Measurements from ENCODE around the gene SMPDL3B. TPM values are rescaled to one million over a fixed set of nuclear protein-coding genes. Genes with fewer than 3 reads are reported as not detected.

The SMPDL3B gene
- total and polyA plus RNA-seq, 2 of the 4 experiments (the other 2 are of a cell fraction), result not detected

DNA sequence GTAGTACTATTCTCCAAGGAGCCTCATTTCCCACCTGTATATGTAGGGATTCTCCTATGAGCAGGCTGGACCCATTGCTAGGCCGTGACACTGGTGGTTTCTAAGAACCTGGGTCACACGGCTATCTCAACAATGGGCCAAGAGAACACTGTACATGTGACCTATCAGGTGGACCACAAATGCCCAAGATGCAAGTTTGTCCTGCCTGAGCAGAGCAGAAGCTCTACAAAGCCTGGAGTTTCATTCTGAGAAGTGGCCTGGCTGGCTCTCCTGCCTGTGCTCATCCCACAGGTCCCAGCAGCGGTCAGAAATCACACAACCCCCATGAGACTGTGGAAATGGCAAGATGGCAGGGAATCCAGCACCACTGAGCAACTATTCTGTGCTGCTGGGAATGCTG, 45.3 kb upstream of the SMPDL3B start:
- no peak overlapping the region for H4K5ac ChIP-seq (ENCODE audit: low read depth, low read length)
- H4K91ac ChIP-seq (ENCODE audit: insufficient read depth, low read depth, low read length), result no peak overlapping the region
- no peak overlapping the region for H4K8ac ChIP-seq (ENCODE audit: low read depth in 2 of 2, low read length in 2 of 2)
- no peaks in the 10 kb centered on the region for H3K27me3 ChIP-seq (ENCODE audit: control insufficient read depth, insufficient read depth, low read length)
- no peak overlapping the region for H3K9ac ChIP-seq (ENCODE audit: low read depth, low read length)
- DNase-seq, result no peak
- BruUV-seq (replicated peaks), result no TSS peak
- CTCF ChIA-PET, result no interaction called here
- TF ChIP-seq SMC3 (IDR thresholded peaks at IDR 0.05; ENCODE audit: low read depth, low read length) (no peak), RCOR1 (IDR thresholded peaks at IDR 0.05; ENCODE audit: insufficient replicate concordance, low read length) (no peak), RAD21 (IDR thresholded peaks at IDR 0.05; ENCODE audit: low read length) (no peak), CEBPB (IDR thresholded peaks at IDR 0.05; ENCODE audit: low read depth, low read length) (no peak), NFE2L2 (IDR thresholded peaks at IDR 0.05; ENCODE audit: low read depth, low read length) (no peak), MAZ (IDR thresholded peaks at IDR 0.05; ENCODE audit: borderline replicate concordance, low read depth, low read length) (no peak), MXI1 (IDR thresholded peaks at IDR 0.05; ENCODE audit: borderline replicate concordance, low read depth, low read length) (no peak)
- TF ChIP-seq, protein P1, sequence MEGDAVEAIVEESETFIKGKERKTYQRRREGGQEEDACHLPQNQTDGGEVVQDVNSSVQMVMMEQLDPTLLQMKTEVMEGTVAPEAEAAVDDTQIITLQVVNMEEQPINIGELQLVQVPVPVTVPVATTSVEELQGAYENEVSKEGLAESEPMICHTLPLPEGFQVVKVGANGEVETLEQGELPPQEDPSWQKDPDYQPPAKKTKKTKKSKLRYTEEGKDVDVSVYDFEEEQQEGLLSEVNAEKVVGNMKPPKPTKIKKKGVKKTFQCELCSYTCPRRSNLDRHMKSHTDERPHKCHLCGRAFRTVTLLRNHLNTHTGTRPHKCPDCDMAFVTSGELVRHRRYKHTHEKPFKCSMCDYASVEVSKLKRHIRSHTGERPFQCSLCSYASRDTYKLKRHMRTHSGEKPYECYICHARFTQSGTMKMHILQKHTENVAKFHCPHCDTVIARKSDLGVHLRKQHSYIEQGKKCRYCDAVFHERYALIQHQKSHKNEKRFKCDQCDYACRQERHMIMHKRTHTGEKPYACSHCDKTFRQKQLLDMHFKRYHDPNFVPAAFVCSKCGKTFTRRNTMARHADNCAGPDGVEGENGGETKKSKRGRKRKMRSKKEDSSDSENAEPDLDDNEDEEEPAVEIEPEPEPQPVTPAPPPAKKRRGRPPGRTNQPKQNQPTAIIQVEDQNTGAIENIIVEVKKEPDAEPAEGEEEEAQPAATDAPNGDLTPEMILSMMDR (conservative IDR thresholded peaks at IDR 0.05; ENCODE audit: low read depth, low read length), result no peak
- no peak overlapping the region for H2AK5ac ChIP-seq (ENCODE audit: low read depth, low read length)
- ATAC-seq (ENCODE audit: low read depth), result no peak
- no peak overlapping the region for H2BK20ac ChIP-seq (ENCODE audit: low read depth, low read length)
- no peak overlapping the region for H2BK5ac ChIP-seq (ENCODE audit: low read depth, low read length, poor library complexity, severe bottlenecking)
- H2BK120ac ChIP-seq (ENCODE audit: low read depth, low read length), result no peak overlapping the region
- no peak overlapping the region for H3K23ac ChIP-seq (ENCODE audit: low read depth, low read length)
- no peaks in the 10 kb centered on the region for H3K9me3 ChIP-seq (ENCODE audit: control insufficient read depth, insufficient read depth, low read length)
- no peak overlapping the region for H2BK15ac ChIP-seq (ENCODE audit: low read depth, low read length)
- no peak overlapping the region for H3K4me2 ChIP-seq (ENCODE audit: low read depth, low read length)
- 92% methylated on average over 2 of the region's 3 CpGs; no CpG with 5 or more reads in 1 of the 2 experiments for WGBS, 2 experiments (ENCODE audit: extremely low coverage in 2 of 2, insufficient read length in 1 of 2)
- no peak overlapping the region for H3K27ac ChIP-seq (ENCODE audit: insufficient read depth, low read length)
- peaks cover 13% of the 10 kb centered on the region for H3K36me3 ChIP-seq (ENCODE audit: control insufficient read depth, insufficient read depth, low read length)
- H3K9me1 ChIP-seq (ENCODE audit: insufficient read depth, low read length), result no peaks in the 10 kb centered on the region
- H4K20me1 ChIP-seq (ENCODE audit: insufficient read depth, low read length), result no peaks in the 10 kb centered on the region
- H3K56ac ChIP-seq (ENCODE audit: extremely low read depth, insufficient read depth, low read length), result no peak overlapping the region
- dilution Hi-C loops (cut with HindIII; ENCODE audit: low sequenced_read_pairs, unreplicated experiment), result no loop called here
- no peak overlapping the region for H3K14ac ChIP-seq (replicated peaks; ENCODE audit: low read depth, low read length)
- H2AK9ac ChIP-seq (replicated peaks; ENCODE audit: low read depth, low read length, poor library complexity), result no peak overlapping the region
- POLR2A ChIA-PET (ENCODE audit: unreplicated experiment), result no interaction called here
- no peak overlapping the region for H3K4ac ChIP-seq (ENCODE audit: low read depth, low read length)
- no peak overlapping the region for H2AFZ ChIP-seq (replicated peaks; ENCODE audit: low read length, poor library complexity)
- in situ Hi-C loops (cut with MboI; ENCODE audit: low sequenced_read_pairs), result no loop called here
- no peaks in the 10 kb centered on the region for H3K79me1 ChIP-seq (ENCODE audit: low read depth in 1 of 2, low read length in 2 of 2)
- intact Hi-C loops (cut with micrococcal nuclease), result no loop called here
- no peaks in the 10 kb centered on the region for H3K4me1 ChIP-seq (ENCODE audit: control insufficient read depth, insufficient read depth, low read length)
- H3K18ac ChIP-seq (ENCODE audit: low read depth, low read length), result no peak overlapping the region
- no peak overlapping the region for H3K4me3 ChIP-seq (ENCODE audit: insufficient read depth, low read depth, low read length)

Data from IMR-90 (cell line).